B cell (primary cell): ENCODE results near the gene PAGE4. TPM values are rescaled to one million over a fixed set of nuclear protein-coding genes. Genes with fewer than 3 reads are reported as not detected.

Experiments used
- ATAC-seq: fragments of 200-7000 bp; cut with Tn5 transposase; one replicate; pipeline ENCODE4 v1.10.0; 2021; ENCODE audit warnings: low read depth, mild to moderate bottlenecking, moderate number of reproducible peaks, moderate library complexity
- CTCF ChIA-PET: fragments of 350-600 bp; sonication (Branson Sonifier 250); formaldehyde crosslinking; loops from one replicate; lab custom pipeline; 2021; ENCODE audit warnings: antibody characterized with exemption, inconsistent platforms; lab: Charles Lee
- POLR2A ChIA-PET: fragments of 350-600 bp; sonication (Branson Sonifier 250); formaldehyde crosslinking; loops from one replicate; lab custom pipeline; 2021; ENCODE audit warnings: antibody characterized with exemption; lab: Charles Lee
- DNase-seq: peaks from one replicate; pipeline ENCODE4 v3.0.0; 2013
- H2AFZ ChIP-seq: 2 replicates; pipeline ENCODE4 v1.6.1; 2012; ENCODE audit warnings: mild to moderate bottlenecking, low read depth, low read length; ENCODE audit not compliant: insufficient read depth, poor library complexity, severe bottlenecking
- H3K27ac ChIP-seq, 2 donors: 1 replicate in 1 of 2; 2 replicates in 1 of 2; pipeline ENCODE4 v1.5.1; 2012 to 2013; ENCODE audit warnings: low read length in 2 of 2, mild to moderate bottlenecking in 2 of 2, moderate library complexity in 1 of 2
- H3K27me3 ChIP-seq, 4 experiments: fragments of 200-600 bp in 1 of 4; sonication (generic) in 1 of 4; replicated peaks in 1 of 4; 1 replicate in 2 of 4; 2 replicates in 2 of 4; pipeline versions ENCODE4 v1.6.1 to v1.7.0; 2013 to 2016; ENCODE audit warnings: low read length in 3 of 4, mild to moderate bottlenecking in 2 of 4, mixed read lengths in 1 of 4, moderate library complexity in 1 of 4; ENCODE audit not compliant: insufficient read depth in 4 of 4, control insufficient read depth in 3 of 4; ENCODE audit errors: control extremely low read depth in 1 of 4
- H3K36me3 ChIP-seq, 2 experiments: replicated peaks in 1 of 2; 1 replicate in 1 of 2; 2 replicates in 1 of 2; pipeline versions ENCODE4 v1.6.1 to v1.7.1; 2013; ENCODE audit warnings: low read length in 1 of 2; ENCODE audit not compliant: insufficient read depth in 2 of 2, control insufficient read depth in 1 of 2; ENCODE audit errors: control extremely low read depth in 1 of 2, extremely low read depth in 1 of 2
- H3K4me1 ChIP-seq, 2 donors: fragments of 200-600 bp in 1 of 2; sonication (generic) in 1 of 2; 1 replicate in 1 of 2; 2 replicates in 1 of 2; pipeline versions ENCODE4 v1.5.1 to v1.6.1; 2013 to 2017; ENCODE audit warnings: low read length in 2 of 2; ENCODE audit not compliant: control insufficient read depth in 2 of 2, insufficient read depth in 2 of 2
- H3K4me2 ChIP-seq: replicated peaks from 2 replicates; pipeline ENCODE3; 2012; ENCODE audit warnings: mild to moderate bottlenecking, low read depth, low read length; ENCODE audit not compliant: poor library complexity, severe bottlenecking
- H3K4me3 ChIP-seq, 5 experiments: fragments of 200-600 bp in 1 of 5; sonication (generic) in 1 of 5; 1 replicate in 3 of 5; 2 replicates in 2 of 5; pipeline versions ENCODE4 v1.5.1 to v1.7.0; 2011 to 2016; ENCODE audit warnings: low read length in 4 of 5, mild to moderate bottlenecking in 4 of 5, low read depth in 2 of 5, control low read depth in 1 of 5, moderate library complexity in 1 of 5; ENCODE audit not compliant: insufficient read depth in 1 of 5; ENCODE audit errors: control extremely low read depth in 1 of 5, extremely low read depth in 1 of 5
- H3K79me2 ChIP-seq: fragments of 200-600 bp; sonication (generic); one replicate; pipeline ENCODE4 v1.6.0; 2016; ENCODE audit warnings: low read length; ENCODE audit not compliant: control insufficient read depth, insufficient read depth
- H3K9ac ChIP-seq: fragments of 200-600 bp; sonication (generic); 2 replicates; pipeline ENCODE4 v1.6.1; 2017; ENCODE audit warnings: mild to moderate bottlenecking, low read length, moderate library complexity
- H3K9me3 ChIP-seq, 3 donors: one replicate each; pipeline versions ENCODE4 v1.6.1 to v1.7.1; 2013; ENCODE audit warnings: low read length in 2 of 3; ENCODE audit not compliant: control insufficient read depth in 2 of 3, insufficient read depth in 1 of 3; ENCODE audit errors: control extremely low read depth in 1 of 3
- H4K20me1 ChIP-seq: 2 replicates; pipeline ENCODE4 v1.6.0; 2012; ENCODE audit warnings: mild to moderate bottlenecking, low read length; ENCODE audit not compliant: insufficient read depth, control insufficient read depth, poor library complexity, severe bottlenecking
- H3K27ac Mint-ChIP-seq: one replicate; pipeline ENCODE4 v1.8.0; 2021; ENCODE audit warnings: mixed read lengths
- H3K27me3 Mint-ChIP-seq: one replicate; pipeline ENCODE4 v1.8.0; 2021; ENCODE audit warnings: mixed read lengths
- H3K4me1 Mint-ChIP-seq: one replicate; pipeline ENCODE4 v1.8.0; 2021; ENCODE audit warnings: mixed read lengths
- H3K4me3 Mint-ChIP-seq: one replicate; pipeline ENCODE4 v1.8.0; 2021; ENCODE audit warnings: mixed read lengths
- H3K9me3 Mint-ChIP-seq: one replicate; pipeline ENCODE4 v1.8.0; 2022; ENCODE audit warnings: mixed read lengths; ENCODE audit not compliant: insufficient read depth
- EZH2 ChIP-seq: IDR thresholded peaks from 2 replicates; pipeline ENCODE4 v1.6.1; 2012; ENCODE audit warnings: borderline replicate concordance, low read depth, mild to moderate bottlenecking, moderate library complexity, low read length; ENCODE audit not compliant: insufficient read depth, poor library complexity, severe bottlenecking
- WGBS: methylation state at CpG from one replicate; pipeline ENCODE4 v1.1.5; 2013; ENCODE audit warnings: missing lambda C conversion rate; ENCODE audit not compliant: insufficient coverage; 5-methylcytosine and 5-hydroxymethylcytosine counted together
- intact Hi-C: fragments of 100-400 bp; cut with micrococcal nuclease; formaldehyde crosslinking; loops from one replicate; pipeline ENCODE4 v1.10.0; 2022
- polyA plus RNA-seq: library from polyadenylated mRNA; depleted of rRNA; stranded (reverse); fragments of >200 nt; gene quantifications from 2 replicates; pipeline ENCODE4 v1.2.3, GENCODE V29; 2012
- total RNA-seq, 2 donors: library from RNA; stranded (reverse); fragments of 120-200 nt in 1 of 2; gene quantifications; 1 replicate in 1 of 2; 2 replicates in 1 of 2; pipeline versions ENCODE4 v1.2.3 to v1.2.4, GENCODE V29; 2013 to 2022
- TF ChIP-seq, protein P1 (sequence below): fragments of 200-600 bp; IDR thresholded peaks from one replicate; pipeline ENCODE4 v1.8.0; 2022; ENCODE audit warnings: antibody characterized with exemption, mild to moderate bottlenecking

Gene PAGE4
- total and polyA plus RNA-seq, 2 donors (not counting 1 experiment from before 2014, with no cell fraction given), result not detected

DNA sequence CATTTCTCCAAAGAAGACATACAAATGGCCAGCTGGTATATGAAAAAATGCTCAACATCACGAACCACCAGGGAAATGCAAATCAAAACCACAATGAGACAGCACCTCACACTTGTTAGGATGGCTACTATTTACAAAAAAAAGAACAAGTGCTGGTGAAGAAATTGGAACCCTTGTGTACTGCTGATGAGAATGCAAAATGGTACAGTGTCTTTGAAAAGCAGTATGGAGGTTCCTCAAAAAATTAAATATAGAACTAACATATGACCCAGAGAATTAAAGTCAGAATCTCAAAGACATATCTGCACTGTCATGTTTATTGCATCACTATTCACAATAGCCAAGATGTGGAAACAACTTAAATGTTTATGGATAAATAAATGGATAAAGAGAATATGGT, 20.9 kb downstream of the PAGE4 start:
- H3K4me1 ChIP-seq, result no peaks in the 10 kb centered on the region
- H4K20me1 ChIP-seq, result no peaks in the 10 kb centered on the region
- no CpG with 5 or more reads among the region's 1 CpG for WGBS
- H3K4me1 Mint-ChIP-seq, result peaks cover 4% of the 10 kb centered on the region
- H3K27ac ChIP-seq, result no peak overlapping the region
- peaks cover 0 to 3% (median 0%) of the 10 kb centered on the region in 4 experiments for H3K27me3 ChIP-seq
- H3K9me3 ChIP-seq, result peaks cover 0 to 2% (median 0%) of the 10 kb centered on the region in 3 donors
- H3K4me2 ChIP-seq, result no peak overlapping the region
- ChIA-PET POLR2A (no interaction called here), CTCF (no interaction called here)
- intact Hi-C loops, result no loop called here
- no peak overlapping the region for H3K27ac Mint-ChIP-seq
- no peaks in the 10 kb centered on the region for H3K79me2 ChIP-seq
- H3K9me3 Mint-ChIP-seq, result no peaks in the 10 kb centered on the region
- H3K4me3 Mint-ChIP-seq, result no peak overlapping the region
- H3K9ac ChIP-seq, result no peak overlapping the region
- DNase-seq, result no peak
- ATAC-seq, result no peak
- H2AFZ ChIP-seq, result no peak overlapping the region
- H3K27me3 Mint-ChIP-seq, result peaks cover 9% of the 10 kb centered on the region
- TF ChIP-seq, protein P1, sequence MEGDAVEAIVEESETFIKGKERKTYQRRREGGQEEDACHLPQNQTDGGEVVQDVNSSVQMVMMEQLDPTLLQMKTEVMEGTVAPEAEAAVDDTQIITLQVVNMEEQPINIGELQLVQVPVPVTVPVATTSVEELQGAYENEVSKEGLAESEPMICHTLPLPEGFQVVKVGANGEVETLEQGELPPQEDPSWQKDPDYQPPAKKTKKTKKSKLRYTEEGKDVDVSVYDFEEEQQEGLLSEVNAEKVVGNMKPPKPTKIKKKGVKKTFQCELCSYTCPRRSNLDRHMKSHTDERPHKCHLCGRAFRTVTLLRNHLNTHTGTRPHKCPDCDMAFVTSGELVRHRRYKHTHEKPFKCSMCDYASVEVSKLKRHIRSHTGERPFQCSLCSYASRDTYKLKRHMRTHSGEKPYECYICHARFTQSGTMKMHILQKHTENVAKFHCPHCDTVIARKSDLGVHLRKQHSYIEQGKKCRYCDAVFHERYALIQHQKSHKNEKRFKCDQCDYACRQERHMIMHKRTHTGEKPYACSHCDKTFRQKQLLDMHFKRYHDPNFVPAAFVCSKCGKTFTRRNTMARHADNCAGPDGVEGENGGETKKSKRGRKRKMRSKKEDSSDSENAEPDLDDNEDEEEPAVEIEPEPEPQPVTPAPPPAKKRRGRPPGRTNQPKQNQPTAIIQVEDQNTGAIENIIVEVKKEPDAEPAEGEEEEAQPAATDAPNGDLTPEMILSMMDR, result no peak
- TF ChIP-seq EZH2, result no peak
- H3K36me3 ChIP-seq, result no peaks in the 10 kb centered on the region
- no peak overlapping the region for H3K4me3 ChIP-seq

DNA sequence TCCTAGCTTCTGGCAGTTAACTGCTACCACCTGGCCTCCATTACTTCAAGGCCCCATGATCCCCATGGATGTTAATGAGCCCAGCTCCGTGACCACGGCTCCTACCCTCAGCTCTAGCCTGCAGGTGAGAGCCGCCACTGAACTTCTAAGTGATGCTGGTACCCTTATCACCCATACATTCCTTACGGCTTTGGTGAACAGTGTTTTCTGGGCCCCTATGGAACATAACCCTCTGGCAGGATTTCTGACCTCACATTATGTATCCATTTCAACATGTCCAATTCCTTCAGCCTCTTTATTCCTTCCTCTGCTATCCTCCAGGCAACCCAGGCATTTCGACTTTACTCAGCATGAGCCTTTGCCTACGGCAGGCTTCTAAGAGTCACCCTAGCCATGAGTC, 24.6 kb downstream of the PAGE4 start:
- Histone ChIP-seq H3K4me1 (no peaks in the 10 kb centered on the region), H3K27ac (no peak overlapping the region), H3K4me2 (no peak overlapping the region), H3K36me3 (no peaks in the 10 kb centered on the region), H3K79me2 (no peaks in the 10 kb centered on the region), H3K4me3 (no peak overlapping the region), H3K9me3 (no peaks in the 10 kb centered on the region), H4K20me1 (no peaks in the 10 kb centered on the region), H2AFZ (no peak overlapping the region), H3K27me3 (no peaks in the 10 kb centered on the region), H3K9ac (no peak overlapping the region)
- ATAC-seq (no peak), DNase-seq (no peak)
- 82% methylated on average over 6 of the region's 6 CpGs for WGBS
- intact Hi-C loops, result no loop called here
- CTCF ChIA-PET, result no interaction called here
- H3K27me3 Mint-ChIP-seq, result no peaks in the 10 kb centered on the region
- TF ChIP-seq EZH2, result no peak
- TF ChIP-seq, protein P1, result no peak
- H3K27ac Mint-ChIP-seq, result no peak overlapping the region
- H3K9me3 Mint-ChIP-seq, result no peaks in the 10 kb centered on the region
- peaks cover 4% of the 10 kb centered on the region for H3K4me1 Mint-ChIP-seq
- POLR2A ChIA-PET, result no interaction called here
- H3K4me3 Mint-ChIP-seq, result no peak overlapping the region
